Stimulated activated CD4-positive, alpha-beta T cell treated with anti-CD3 and anti-CD28 coated beads, TNF-alpha, amount 100 ng/mL, for 48 hours (primary cell): ENCODE measurements around the gene NDC1.
"Not testable (repeated sequence)": the region's sequence is repeated elsewhere in the genome, so short reads cannot be mapped to it uniquely, and the experiment has no call there.

ENCODE experiments used
- DNase-seq, 3 donors: peaks; one replicate each; pipeline ENCODE4 v3.0.0-alpha.2; 2020; ENCODE audit warnings: low read depth in 3 of 3

The NDC1 gene

DNA sequence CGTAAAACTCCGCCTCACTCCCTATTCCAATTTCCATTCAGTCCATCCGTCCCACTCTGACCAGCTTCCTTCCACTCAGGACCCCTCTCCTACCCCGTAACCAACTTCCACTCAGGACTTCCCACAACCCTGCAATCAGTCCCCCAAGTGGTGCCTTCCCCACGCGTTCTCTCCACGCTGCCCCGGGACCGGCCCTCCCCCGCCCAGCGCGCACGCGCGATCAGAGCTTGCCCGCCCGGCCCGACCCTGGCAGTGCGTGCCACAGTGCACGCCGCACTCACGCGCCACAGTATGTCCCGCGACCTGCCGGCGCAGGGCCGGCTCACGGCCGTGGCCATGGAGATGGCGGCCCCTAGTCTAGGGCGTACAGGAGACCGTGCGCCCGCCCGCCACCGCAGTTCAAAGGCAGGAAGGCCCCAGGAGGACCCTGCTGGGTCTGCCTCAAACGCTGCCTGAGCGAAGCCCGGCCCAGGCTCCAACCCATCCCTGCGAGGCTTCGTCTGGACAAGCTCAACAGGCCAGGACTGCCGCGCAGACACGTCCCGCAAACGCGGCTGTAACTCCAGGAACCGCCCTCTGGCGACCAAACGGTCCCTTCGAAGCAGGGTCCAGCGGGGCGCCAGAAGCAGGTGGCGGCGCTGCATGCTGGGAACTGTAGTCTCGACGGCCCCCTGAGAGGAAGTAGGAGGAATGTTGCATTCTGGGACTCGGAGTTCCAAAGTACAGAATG lies at the start of gene NDC1:
Gene NDC1 (minus strand): TSS at position 373 of the 730 bp plus-strand sequence. CDS start 35 bp downstream, at position 338.
- DNase-seq, result peak; percentile 67 to 85 (median 82)

- DNase-seq, result not testable (repeated sequence)
Measured at GRCh38 chr1:53883600-53883999, 45.5 kb upstream of the NDC1 start.

GRCh38 chr1:53881853-53882252 lies 43.8 kb upstream of the NDC1 start:
- not testable (repeated sequence) for DNase-seq

GRCh38 chr1:53878492-53879105 lies 40.5 kb upstream of the NDC1 start:
- no peak for DNase-seq

DNA sequence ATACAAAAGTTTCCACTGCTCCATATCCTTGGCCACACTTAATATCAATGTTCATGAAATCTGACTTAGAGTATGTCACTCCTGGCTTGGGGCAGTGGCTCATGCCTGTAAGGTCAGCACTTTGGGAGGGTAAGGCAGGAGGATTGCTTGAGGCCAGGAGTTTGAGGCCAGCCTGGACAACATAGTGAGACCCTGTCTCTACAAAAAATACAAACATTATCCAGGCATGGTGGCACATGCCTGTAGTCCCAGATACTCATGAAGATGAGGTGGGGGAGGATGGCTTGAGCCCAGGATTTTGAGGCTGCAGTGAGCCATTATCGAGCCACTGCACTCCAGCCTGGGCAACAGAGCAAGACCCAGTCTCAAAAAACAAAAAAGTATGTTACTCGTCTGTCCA lies 37.1 kb upstream of the NDC1 start:
- not testable (repeated sequence) for DNase-seq

DNA sequence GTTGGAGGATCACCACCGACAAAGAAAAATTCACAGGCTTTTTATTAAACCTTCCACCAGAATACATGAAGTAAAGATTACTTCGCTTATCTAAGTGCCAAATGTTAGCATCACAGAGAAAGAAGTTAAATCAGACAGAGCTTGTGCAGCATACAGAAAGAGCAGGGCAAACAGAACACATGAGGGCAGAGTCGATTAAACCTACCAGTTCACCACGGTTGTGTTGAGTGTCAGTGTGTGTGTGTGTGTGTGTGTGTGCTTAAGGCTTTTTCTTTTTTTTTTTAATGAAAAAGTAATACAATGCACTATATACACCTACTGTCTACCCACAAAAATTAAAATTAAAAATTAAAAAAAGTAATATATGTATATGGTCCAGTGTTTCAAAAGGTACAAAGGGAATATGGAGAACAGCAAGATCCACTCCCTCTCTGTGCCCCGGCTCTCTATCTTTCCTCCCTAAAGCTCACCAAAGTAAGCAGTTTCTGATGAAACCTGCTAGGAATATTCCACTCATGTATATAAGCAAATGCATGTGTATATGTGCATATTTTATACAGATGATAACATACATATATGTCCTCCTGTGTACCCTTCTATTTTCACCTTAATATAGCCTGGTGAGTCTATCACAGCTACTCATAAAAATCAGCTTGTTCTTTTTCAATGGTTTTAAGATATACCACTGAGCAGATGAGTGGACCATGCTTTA lies 33.8 kb upstream of the NDC1 start:
- no peak for DNase-seq

DNA sequence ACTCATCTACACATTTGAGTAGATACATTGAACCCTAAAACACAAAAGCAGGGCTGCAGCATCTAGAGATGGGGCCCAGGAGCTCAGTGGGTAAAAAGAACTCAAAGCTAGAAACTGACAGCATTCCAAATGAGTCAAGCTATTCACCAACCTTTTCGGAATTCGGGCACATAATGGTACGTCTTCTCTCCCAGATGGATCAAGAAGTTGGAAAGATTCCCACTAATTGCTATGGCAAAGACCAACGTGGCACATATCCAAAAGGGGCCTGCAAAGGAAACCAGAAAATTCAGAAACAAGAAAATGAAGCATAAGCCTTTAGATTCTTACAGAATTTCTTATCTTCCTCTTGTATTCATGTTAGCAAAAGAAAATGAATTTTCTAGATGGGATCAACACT lies 33.1 kb upstream of the NDC1 start:
- DNase-seq, result no peak

- DNase-seq, result no peak
Measured at GRCh38 chr1:53869454-53870117, 31.5 kb upstream of the NDC1 start.

GRCh38 chr1:53868565-53868964 lies 30.5 kb upstream of the NDC1 start:
- no peak for DNase-seq

GRCh38 chr1:53862507-53862906 lies 24.4 kb upstream of the NDC1 start:
- DNase-seq, result no peak

DNA sequence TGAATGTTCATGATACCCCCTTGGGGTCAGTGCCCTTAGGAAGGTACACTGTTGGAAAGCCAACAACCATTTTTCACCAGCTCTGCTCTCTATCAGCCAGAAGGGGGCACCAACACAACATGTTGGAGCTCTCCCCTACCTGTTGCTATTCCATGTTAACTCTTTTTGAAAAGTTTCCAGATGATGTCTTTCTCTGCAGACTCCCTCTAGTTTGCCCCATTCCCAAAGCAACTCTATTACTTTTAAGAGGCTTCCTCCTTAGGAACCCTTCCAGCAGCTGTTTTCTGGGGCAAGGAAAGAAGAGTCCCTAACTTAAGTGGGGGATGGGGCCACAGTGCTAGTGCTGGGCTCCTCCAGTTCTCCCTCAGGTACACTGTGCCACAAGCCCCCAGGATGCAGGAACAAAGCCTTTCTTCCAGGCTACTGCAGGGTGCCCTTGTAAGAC lies 22.9 kb upstream of the NDC1 start:
- peak in 2 of 3 donors; percentile 10 to 27 for DNase-seq

- DNase-seq, result no peak
Measured at GRCh38 chr1:53851571-53852285, 13.6 kb upstream of the NDC1 start.

DNA sequence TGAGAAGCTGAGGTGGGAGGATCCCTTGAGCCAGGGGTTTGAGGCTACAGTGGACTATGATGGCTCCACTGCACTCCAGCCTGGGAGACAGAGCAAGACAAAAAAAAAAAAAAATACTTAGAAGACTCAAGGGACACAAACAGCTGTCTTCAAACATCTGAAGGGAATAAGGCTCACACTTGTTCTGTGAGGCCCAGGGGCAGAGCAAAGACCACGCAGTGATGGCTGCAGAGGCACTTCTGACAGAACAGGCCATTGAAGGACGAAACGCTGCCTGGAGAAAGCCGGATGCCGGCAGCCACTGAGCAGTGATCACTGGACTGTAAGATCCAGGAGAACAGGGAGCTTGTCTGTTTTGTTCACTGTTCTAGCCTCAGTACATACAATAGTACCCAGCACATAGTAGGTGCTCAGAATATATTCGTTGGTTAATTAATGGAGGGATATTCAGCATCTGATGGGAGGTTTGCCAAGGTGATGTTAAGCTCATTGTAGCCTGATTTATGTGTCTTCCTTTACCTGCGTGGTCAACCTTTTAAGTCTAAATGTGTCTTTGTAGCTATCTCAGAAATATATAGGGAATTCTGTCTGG lies 12.1 kb upstream of the NDC1 start:
- DNase-seq, result no peak

- no peak for DNase-seq
Measured at GRCh38 chr1:53847980-53848379, 9.9 kb upstream of the NDC1 start.

- DNase-seq, result no peak
Measured at GRCh38 chr1:53842347-53842746, 4.3 kb upstream of the NDC1 start.

DNA sequence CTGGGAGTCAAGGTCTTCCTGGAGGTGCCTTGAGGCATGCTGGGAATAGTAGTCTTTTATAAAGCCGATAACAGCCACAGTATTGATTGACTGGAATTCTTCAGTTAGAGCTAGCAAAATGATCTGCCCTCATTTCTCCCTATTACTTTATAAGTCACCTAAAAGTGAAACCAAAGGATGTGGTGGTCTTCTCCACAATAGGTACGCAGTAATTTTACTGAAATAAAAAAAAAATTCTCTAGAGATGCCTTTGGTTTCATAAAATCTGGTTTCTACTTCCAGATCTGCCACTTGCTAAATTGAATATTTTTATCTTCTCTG lies 518 bp upstream of the NDC1 start:
- no peak for DNase-seq

GRCh38 chr1:53837646-53837923 lies 511 bp downstream of the NDC1 start:
- DNase-seq, result no peak

DNA sequence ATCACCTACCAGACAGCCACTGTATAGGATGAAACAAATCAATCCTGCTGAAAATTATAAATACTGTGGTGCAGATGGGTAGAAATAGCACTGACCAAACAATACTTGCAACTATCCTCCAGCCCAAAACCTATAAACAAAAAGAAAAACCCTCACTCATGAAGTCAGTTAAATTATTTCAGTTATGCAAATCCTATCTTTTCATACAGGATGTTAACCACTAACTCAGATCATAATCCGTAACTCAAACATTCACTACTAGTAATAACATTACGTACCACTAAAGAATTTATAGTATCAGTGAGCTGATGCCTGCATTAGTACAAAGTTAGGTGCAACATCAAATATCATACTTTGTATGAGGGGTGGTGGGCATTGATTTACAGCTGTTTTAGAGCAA lies 2.6 kb downstream of the NDC1 start:
- DNase-seq, result no peak

DNA sequence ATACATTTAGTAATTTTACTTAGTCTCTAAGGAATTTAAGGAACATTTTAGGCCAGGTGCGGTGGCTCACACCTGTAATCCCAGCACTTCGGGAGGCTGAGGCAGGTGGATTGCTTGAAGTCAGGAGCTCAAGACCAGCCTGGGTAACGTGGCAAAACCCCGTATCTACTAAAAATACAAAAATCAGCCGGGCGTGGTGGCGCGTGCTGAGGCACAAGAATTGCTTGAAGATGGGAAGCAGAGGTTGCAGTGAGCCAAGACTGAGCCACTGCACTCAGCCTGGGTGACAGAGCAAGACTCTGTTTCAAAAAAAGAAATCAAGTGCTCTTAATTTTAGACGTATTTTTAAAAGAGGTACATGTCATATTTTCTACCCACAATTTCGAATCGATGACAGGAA lies 3.3 kb downstream of the NDC1 start:
- DNase-seq, result no peak

DNA sequence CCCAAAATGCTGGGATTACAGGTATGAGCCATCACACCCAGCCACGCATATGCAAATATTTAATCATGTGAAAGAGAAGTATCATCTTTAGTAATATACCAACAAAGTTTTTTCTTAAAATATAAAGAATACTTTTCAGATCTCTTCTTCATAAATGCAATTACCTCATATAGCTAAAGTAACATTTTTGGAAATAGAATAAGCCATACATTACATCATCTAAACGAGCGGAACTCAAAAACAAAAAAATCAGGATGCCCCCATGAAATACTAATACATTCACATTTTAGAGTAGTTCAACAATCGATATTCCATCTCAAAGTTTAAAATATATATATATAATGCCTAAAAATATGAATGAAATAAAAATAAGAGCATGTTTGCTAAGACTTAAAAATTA lies 4.7 kb downstream of the NDC1 start:
- no peak for DNase-seq

- no peak for DNase-seq
Measured at GRCh38 chr1:53826367-53826766, 11.7 kb downstream of the NDC1 start.

DNA sequence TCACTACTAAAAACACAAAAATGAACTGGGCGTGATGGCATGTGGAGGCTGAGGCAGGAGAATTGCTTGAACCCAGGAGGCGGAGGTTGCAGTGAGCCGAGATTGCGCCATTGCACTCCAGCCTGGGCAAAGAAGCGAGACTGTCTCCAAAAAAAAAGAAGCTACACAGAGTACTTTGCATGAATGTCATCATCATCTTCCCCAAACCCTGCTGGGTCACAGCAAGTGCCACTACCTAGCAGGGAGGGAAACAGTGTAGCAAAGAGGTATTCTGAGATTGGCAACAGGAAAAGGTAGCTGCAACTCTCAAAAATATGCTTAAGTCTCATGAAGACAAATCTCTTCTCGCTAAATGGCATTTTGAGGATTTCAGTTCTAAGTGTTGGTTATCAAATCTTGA lies 12.8 kb downstream of the NDC1 start:
- no peak for DNase-seq
